H1 (cell line): ENCODE data around the gene PDGFA. TPM values are rescaled to one million over a fixed set of nuclear protein-coding genes. Genes with fewer than 3 reads are reported as not detected.

Experiments used
- CTCF ChIA-PET: fragments of 300-600 bp; sonication (Branson Sonifier 250); formaldehyde crosslinking; loops from one replicate; lab custom pipeline; 2021; ENCODE audit not compliant: partially characterized antibody; lab: Charles Lee
- POLR2A ChIA-PET: fragments of 300-600 bp; sonication (Branson Sonifier 250); formaldehyde crosslinking; loops from one replicate; lab custom pipeline; 2021; ENCODE audit warnings: inconsistent platforms; ENCODE audit not compliant: partially characterized antibody; lab: Charles Lee
- DNase-seq, 2 experiments: peaks; one replicate each; pipeline versions ENCODE4 v3.0.0 to v3.0.0-alpha.2; 2010 to 2022; ENCODE audit warnings: low spot score in 2 of 2, low read depth in 1 of 2, mixed read lengths in 1 of 2
- FAIRE-seq: peaks from 2 replicates; lab custom pipeline; 2011; peaks lifted over from hg19 to GRCh38; lab: Jason Lieb, UNC
- H2AFZ ChIP-seq: 2 replicates; pipeline ENCODE4 v1.8.1; 2012; ENCODE audit warnings: low read length, inconsistent platforms
- H2AK5ac ChIP-seq: 2 replicates; pipeline ENCODE4 v1.6.1; 2013; ENCODE audit warnings: low read depth, low read length
- H2BK120ac ChIP-seq: replicated peaks from 2 replicates; pipeline ENCODE3; 2013; ENCODE audit warnings: low read depth, low read length, inconsistent platforms
- H2BK12ac ChIP-seq: 2 replicates; pipeline ENCODE4 v1.6.1; 2013; ENCODE audit warnings: low read depth, low read length
- H2BK15ac ChIP-seq: 2 replicates; pipeline ENCODE4 v1.6.1; 2013; ENCODE audit warnings: low read length
- H2BK20ac ChIP-seq: 2 replicates; pipeline ENCODE4 v1.6.1; 2013; ENCODE audit warnings: low read length
- H2BK5ac ChIP-seq: 2 replicates; pipeline ENCODE4 v1.6.1; 2013; ENCODE audit warnings: low read depth, low read length
- H3K14ac ChIP-seq: 2 replicates; pipeline ENCODE4 v1.6.1; 2013; ENCODE audit warnings: inconsistent platforms; ENCODE audit not compliant: insufficient read length
- H3K18ac ChIP-seq: 2 replicates; pipeline ENCODE4 v1.6.1; 2013; ENCODE audit warnings: low read length; ENCODE audit errors: extremely low read depth
- H3K23ac ChIP-seq: 2 replicates; pipeline ENCODE4 v1.6.1; 2013; ENCODE audit warnings: inconsistent platforms; ENCODE audit not compliant: insufficient read length
- H3K23me2 ChIP-seq: 2 replicates; pipeline ENCODE4 v1.6.1; 2013; ENCODE audit warnings: low read depth, low read length
- H3K27ac ChIP-seq: 2 replicates; pipeline ENCODE4 v1.6.1; 2011; ENCODE audit warnings: low read depth, low read length, inconsistent platforms
- H3K27me3 ChIP-seq, 4 experiments: replicated peaks in 1 of 4; 1 replicate in 1 of 4; 2 replicates in 3 of 4; pipeline versions ENCODE4 v1.6.1 to v1.8.1; 2011 to 2013; ENCODE audit warnings: low read length in 3 of 4, mild to moderate bottlenecking in 3 of 4, inconsistent platforms in 2 of 4, mixed read lengths in 2 of 4, moderate library complexity in 1 of 4; ENCODE audit not compliant: control insufficient read depth in 3 of 4, insufficient read depth in 3 of 4; ENCODE audit errors: extremely low read depth in 1 of 4
- H3K36me3 ChIP-seq, 4 experiments: 2 replicates each; pipeline versions ENCODE4 v1.6.1 to v1.8.1; 2011 to 2013; ENCODE audit warnings: mild to moderate bottlenecking in 4 of 4, low read length in 3 of 4, moderate library complexity in 2 of 4, control low read depth in 1 of 4, inconsistent platforms in 1 of 4; ENCODE audit not compliant: insufficient read depth in 4 of 4, control insufficient read depth in 2 of 4
- H3K4ac ChIP-seq: replicated peaks from 2 replicates; pipeline ENCODE3; 2013; ENCODE audit warnings: low read length, low read depth, mixed read lengths, inconsistent platforms; ENCODE audit not compliant: insufficient read length
- H3K4me1 ChIP-seq, 4 experiments: replicated peaks in 1 of 4; 1 replicate in 1 of 4; 2 replicates in 3 of 4; pipeline versions ENCODE4 v1.6.1 to v1.8.1; 2011 to 2013; ENCODE audit warnings: low read length in 3 of 4, inconsistent platforms in 2 of 4, mixed read lengths in 1 of 4; ENCODE audit not compliant: insufficient read depth in 4 of 4, control insufficient read depth in 3 of 4
- H3K4me2 ChIP-seq, 2 experiments: 2 replicates each; pipeline versions ENCODE4 v1.6.1 to v1.8.1; 2011 to 2013; ENCODE audit warnings: low read depth in 2 of 2, low read length in 2 of 2, control low read depth in 1 of 2, inconsistent platforms in 1 of 2, mild to moderate bottlenecking in 1 of 2; ENCODE audit not compliant: insufficient read depth in 1 of 2
- H3K4me3 ChIP-seq, 4 experiments: fragments of 200-600, 300-600 bp in 1 of 4; sonication (generic), shearing (Covaris generic), sonication (Bioruptor Twin) in 1 of 4; 2 replicates each; pipeline versions ENCODE4 v1.5.1 to v1.8.1; 2011 to 2016; ENCODE audit warnings: low read length in 4 of 4, low read depth in 3 of 4, control low read depth in 2 of 4, inconsistent platforms in 2 of 4, mild to moderate bottlenecking in 2 of 4, mixed read lengths in 1 of 4, moderate library complexity in 1 of 4; ENCODE audit not compliant: insufficient read depth in 2 of 4; ENCODE audit errors: extremely low read depth in 1 of 4
- H3K56ac ChIP-seq: replicated peaks from 2 replicates; pipeline ENCODE3; 2013; ENCODE audit warnings: low read depth, mild to moderate bottlenecking, mixed read lengths, low read length, inconsistent platforms; ENCODE audit not compliant: insufficient read length
- H3K79me1 ChIP-seq: 2 replicates; pipeline ENCODE4 v1.6.1; 2013; ENCODE audit warnings: low read depth, low read length, control low read depth
- H3K79me2 ChIP-seq, 2 experiments: 2 replicates each; pipeline versions ENCODE4 v1.6.1 to v1.8.1; 2012 to 2013; ENCODE audit warnings: low read length in 2 of 2, mild to moderate bottlenecking in 2 of 2, inconsistent platforms in 1 of 2; ENCODE audit not compliant: insufficient read depth in 2 of 2, control insufficient read depth in 1 of 2
- H3K9ac ChIP-seq, 4 experiments: replicated peaks in 1 of 4; 1 replicate in 1 of 4; 2 replicates in 3 of 4; pipeline versions ENCODE4 v1.6.1 to v1.8.1; 2011 to 2013; ENCODE audit warnings: low read depth in 3 of 4, low read length in 3 of 4, control low read depth in 2 of 4, mild to moderate bottlenecking in 2 of 4, moderate library complexity in 2 of 4, inconsistent platforms in 1 of 4; ENCODE audit errors: extremely low read depth in 1 of 4
- H3K9me3 ChIP-seq, 2 experiments: 2 replicates each; pipeline versions ENCODE4 v1.6.1 to v1.8.1; 2012 to 2013; ENCODE audit warnings: mild to moderate bottlenecking in 2 of 2, moderate library complexity in 2 of 2, control low read depth in 1 of 2, inconsistent platforms in 1 of 2, low read depth in 1 of 2, low read length in 1 of 2, mixed read lengths in 1 of 2; ENCODE audit not compliant: insufficient read depth in 2 of 2
- H4K20me1 ChIP-seq, 2 experiments: replicated peaks in 1 of 2; 2 replicates each; pipeline versions ENCODE3 to v1.8.1; 2011 to 2013; ENCODE audit warnings: inconsistent platforms in 2 of 2, low read length in 2 of 2, mild to moderate bottlenecking in 1 of 2; ENCODE audit not compliant: insufficient read depth in 2 of 2, control insufficient read depth in 1 of 2
- H4K5ac ChIP-seq: 2 replicates; pipeline ENCODE4 v1.6.1; 2013; ENCODE audit warnings: low read length, low read depth, mixed read lengths, inconsistent platforms; ENCODE audit not compliant: insufficient read length
- H4K8ac ChIP-seq: 2 replicates; pipeline ENCODE4 v1.8.0; 2013; ENCODE audit warnings: mild to moderate bottlenecking, moderate library complexity, low read length, inconsistent platforms; ENCODE audit not compliant: insufficient read depth; ENCODE audit errors: extremely low read depth
- H4K91ac ChIP-seq: replicated peaks from 2 replicates; pipeline ENCODE3; 2013; ENCODE audit warnings: low read length, mixed read lengths, inconsistent platforms; ENCODE audit not compliant: insufficient read length
- ATF3 ChIP-seq: IDR thresholded peaks from 2 replicates; pipeline ENCODE4 v1.6.1; 2011; ENCODE audit warnings: low read depth, mild to moderate bottlenecking, low read length; ENCODE audit not compliant: insufficient read depth
- EGR1 ChIP-seq: IDR thresholded peaks from 2 replicates; pipeline ENCODE4 v1.6.1; 2011; ENCODE audit warnings: low read depth, low read length, borderline replicate concordance
- EP300 ChIP-seq, 2 experiments: IDR thresholded peaks; 1 replicate in 1 of 2; 2 replicates in 1 of 2; pipeline ENCODE4 v1.6.1; 2011 to 2012; ENCODE audit warnings: low read depth in 2 of 2, low read length in 2 of 2, mild to moderate bottlenecking in 2 of 2, borderline replicate concordance in 1 of 2, inconsistent platforms in 1 of 2, moderate library complexity in 1 of 2
- GTF2F1 ChIP-seq: IDR thresholded peaks from 2 replicates; pipeline ENCODE4 v1.6.1; 2012; ENCODE audit warnings: low read depth, low read length, improper control_type of control experiment, borderline replicate concordance
- PHF8 ChIP-seq: fragments of 200-600 bp; sonication (generic); conservative IDR thresholded peaks from 2 replicates; pipeline ENCODE4 v1.7.1; 2012; ENCODE audit warnings: low read depth, mild to moderate bottlenecking, inconsistent platforms, low read length, moderate library complexity
- RBBP5 ChIP-seq: IDR thresholded peaks from 2 replicates; pipeline ENCODE4 v1.7.1; 2012; ENCODE audit warnings: low read depth, mild to moderate bottlenecking, inconsistent platforms, low read length, moderate library complexity, borderline replicate concordance
- SP2 ChIP-seq: IDR thresholded peaks from 2 replicates; pipeline ENCODE4 v1.6.1; 2012; ENCODE audit warnings: mild to moderate bottlenecking, low read length, inconsistent platforms
- SP4 ChIP-seq: IDR thresholded peaks from 2 replicates; pipeline ENCODE4 v1.6.1; 2012; ENCODE audit warnings: low read length, inconsistent platforms
- SRF ChIP-seq: IDR thresholded peaks from 2 replicates; pipeline ENCODE4 v1.6.1; 2011; ENCODE audit warnings: mild to moderate bottlenecking, low read depth, low read length, moderate library complexity
- TBP ChIP-seq: IDR thresholded peaks from 2 replicates; pipeline ENCODE4 v1.6.1; 2011; ENCODE audit warnings: low read depth, low read length, improper control_type of control experiment
- WGBS, 2 experiments: shearing (Covaris generic) in 1 of 2; methylation state at CpG; one replicate each; pipeline versions ENCODE4 v1.1.6 to v1.1.7; 2013 to 2015; ENCODE audit warnings: low lambda C conversion rate in 2 of 2, mixed read lengths in 2 of 2, inconsistent platforms in 1 of 2, low coverage in 1 of 2, missing lambda C conversion rate in 1 of 2; ENCODE audit not compliant: insufficient replicate concordance in 2 of 2, insufficient coverage in 1 of 2, insufficient read length in 1 of 2; ENCODE audit errors: extremely low coverage in 1 of 2, missing lambda C conversion rate in 1 of 2; 5-methylcytosine and 5-hydroxymethylcytosine counted together
- polyA plus RNA-seq, 7 experiments: library from polyadenylated mRNA; depleted of rRNA in 3 of 7; stranded (reverse) in 5 of 7; unstranded in 2 of 7; fragments of >200 nt in 5 of 7; fragments of 200-250 nt in 2 of 7; gene quantifications; 1 replicate in 5 of 7; 2 replicates in 1 of 7; 4 replicates in 1 of 7; pipeline versions ENCODE4 v1.2.1 to v1.2.3, GENCODE V29; 2011 to 2013; ENCODE audit warnings: missing spikeins in 2 of 7, mixed read lengths in 2 of 7
- total RNA-seq: library from RNA; stranded (reverse); fragmentation: NEBNext Ultra II Directional; extraction: Animal tissue kit (Norgen Biotek cat#: 25700); gene quantifications from 2 replicates; pipeline ENCODE4 v1.2.1, GENCODE V29; 2021
- TF ChIP-seq, protein P1 (sequence below): IDR thresholded peaks from 2 replicates; pipeline ENCODE4 v1.6.1; 2011; ENCODE audit warnings: low read length, improper control_type of control experiment

PDGFA gene
- total and polyA plus RNA-seq, 2 of the 8 experiments (the other 6 are each of a cell fraction or from before 2014, with no cell fraction given): 21.1 to 43.0 TPM

DNA sequence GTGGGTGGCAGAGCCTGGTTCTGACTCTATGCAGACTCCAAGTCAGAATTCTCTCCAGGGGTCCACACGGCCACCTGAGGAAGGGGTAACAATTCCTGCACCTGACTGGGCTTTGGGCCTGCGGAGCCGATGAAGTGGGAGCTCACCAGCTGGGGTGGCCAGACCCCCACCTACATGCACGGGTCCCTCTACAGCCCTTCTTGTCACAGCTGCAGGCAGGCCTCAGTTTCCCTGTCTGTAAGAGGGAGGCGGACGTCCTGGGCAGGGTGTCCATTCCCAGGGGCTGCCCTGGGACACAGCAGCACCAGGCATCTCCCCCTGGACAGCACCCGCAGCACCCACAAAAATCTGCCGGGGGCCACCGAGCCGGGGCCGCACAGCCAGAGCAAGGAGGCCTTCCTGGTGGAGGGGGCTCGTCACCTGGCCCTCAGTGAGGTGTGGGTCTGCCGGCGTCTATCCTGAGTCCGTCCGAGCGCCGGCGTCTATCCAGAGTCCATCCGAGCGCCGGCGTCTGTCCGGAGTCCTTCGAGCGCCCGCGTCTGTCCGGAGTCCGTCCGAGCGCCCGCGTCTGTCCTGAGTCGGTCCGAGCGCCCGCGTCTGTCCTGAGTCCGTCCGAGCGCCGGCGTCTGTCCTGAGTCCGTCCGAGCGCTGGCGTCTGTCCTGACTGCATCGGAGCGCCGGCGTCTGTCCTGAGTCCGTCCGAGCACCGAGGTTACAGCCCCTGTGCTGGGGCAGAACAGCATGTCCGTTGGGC is 65.1 kb downstream of the PDGFA start:
- Histone ChIP-seq H3K4ac (no peak overlapping the region), H2BK15ac (no peak overlapping the region), H3K23ac (no peak overlapping the region), H3K4me1 (peaks cover 0 to 28% (median 12%) of the 10 kb centered on the region in 4 experiments; a peak in 5 of 7 replicates), H4K20me1 (no peaks in the 10 kb centered on the region), H4K91ac (no peak overlapping the region), H2BK12ac (no peak overlapping the region), H2BK120ac (no peak overlapping the region), H3K9ac (no peak overlapping the region), H4K5ac (no peak overlapping the region), H3K56ac (no peak overlapping the region), H3K23me2 (peaks cover 1% of the 10 kb centered on the region; the same call in 1 of the 2 replicates), H3K9me3 (no peaks in the 10 kb centered on the region), H3K27ac (no peak overlapping the region), H3K27me3 (peaks cover 2 to 19% (median 10%) of the 10 kb centered on the region in 4 experiments; a peak in 5 of 7 replicates), H2BK5ac (no peak overlapping the region), H3K79me1 (no peaks in the 10 kb centered on the region), H2BK20ac (no peak overlapping the region), H4K8ac (no peak overlapping the region), H3K79me2 (no peaks in the 10 kb centered on the region), H3K4me2 (no peak overlapping the region), H3K4me3 (no peak overlapping the region), H3K18ac (no peak overlapping the region; the same call in 1 of the 2 replicates), H2AK5ac (no peak overlapping the region), H2AFZ (no peak overlapping the region), H3K36me3 (no peaks in the 10 kb centered on the region), H3K14ac (no peak overlapping the region)
- ChIA-PET POLR2A (no interaction called here), CTCF (no interaction called here)
- DNase-seq (no peak), FAIRE-seq (no peak)
- 90% methylated on average over 27 of the region's 56 CpGs; no CpG with 5 or more reads in 1 of the 2 experiments for WGBS, 2 experiments
- TF ChIP-seq SP2: no peak
- TF ChIP-seq RBBP5: no peak
- no peak for TF ChIP-seq EP300 (IDR thresholded peaks at IDR 0.05; ENCODE audit: borderline replicate concordance in 1 of 2, low read depth in 2 of 2, low read length in 2 of 2)
- TF ChIP-seq PHF8: no peak
- no peak for TF ChIP-seq TBP
- no peak for TF ChIP-seq EGR1
- TF ChIP-seq, protein P1, sequence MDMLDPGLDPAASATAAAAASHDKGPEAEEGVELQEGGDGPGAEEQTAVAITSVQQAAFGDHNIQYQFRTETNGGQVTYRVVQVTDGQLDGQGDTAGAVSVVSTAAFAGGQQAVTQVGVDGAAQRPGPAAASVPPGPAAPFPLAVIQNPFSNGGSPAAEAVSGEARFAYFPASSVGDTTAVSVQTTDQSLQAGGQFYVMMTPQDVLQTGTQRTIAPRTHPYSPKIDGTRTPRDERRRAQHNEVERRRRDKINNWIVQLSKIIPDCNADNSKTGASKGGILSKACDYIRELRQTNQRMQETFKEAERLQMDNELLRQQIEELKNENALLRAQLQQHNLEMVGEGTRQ: no peak
- no peak for TF ChIP-seq SP4
- TF ChIP-seq ATF3: no peak
- TF ChIP-seq SRF: no peak
- TF ChIP-seq GTF2F1: no peak
